ENCODE data around the gene ZC3H13.

The ZC3H13 gene

DNA sequence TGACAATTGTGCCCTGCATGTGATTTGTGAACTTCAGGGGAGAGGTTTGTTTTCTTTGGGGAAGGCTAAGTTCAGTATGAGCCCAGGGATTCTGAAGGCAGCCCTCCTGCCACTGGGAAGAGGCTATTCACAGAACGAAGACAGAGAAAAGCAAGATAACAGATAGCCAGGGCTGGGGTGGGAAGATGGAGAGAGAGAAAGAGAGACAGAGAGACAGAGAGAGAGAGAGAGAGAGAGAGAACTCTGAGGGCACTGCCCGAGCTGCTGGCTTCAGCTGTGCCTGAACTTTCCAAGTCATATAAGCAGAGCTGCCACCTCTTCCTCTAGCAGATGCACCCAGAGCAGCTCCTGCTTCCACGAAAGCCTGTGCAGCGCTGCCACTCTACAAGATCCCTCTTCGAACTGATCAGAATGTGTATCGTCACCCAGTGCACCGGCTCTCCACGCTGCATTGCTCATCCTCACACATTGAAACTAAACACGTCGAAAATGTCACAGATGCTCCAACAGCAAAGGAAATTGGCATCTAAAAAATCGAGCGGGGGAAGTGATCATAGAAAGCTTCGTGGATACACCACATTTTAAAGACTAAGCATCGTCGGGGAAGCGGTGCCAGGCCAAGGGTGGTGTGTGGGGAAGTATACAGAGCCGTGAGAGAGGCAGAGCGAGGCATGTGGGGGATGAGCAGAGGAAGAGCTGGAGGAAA lies 119.2 kb downstream of the ZC3H13 start:
- no peak for TF ChIP-seq EZH2phosphoT487 (IDR thresholded peaks at IDR 0.05; ENCODE audit: low read length)
- no peak for TF ChIP-seq CTCF (IDR thresholded peaks at IDR 0.05; ENCODE audit: low read length)
- TF ChIP-seq EZH2 (optimal IDR thresholded peaks at IDR 0.05; ENCODE audit: low read depth, low read length) = no peak
- no peaks in the 10 kb centered on the region for H3K36me3 ChIP-seq (replicated peaks; ENCODE audit: insufficient read depth, low read length)
- no peak overlapping the region for H3K4me2 ChIP-seq (ENCODE audit: low read depth, low read length)
- no peak overlapping the region for H3K9ac ChIP-seq (ENCODE audit: low read length)
- no peak for DNase-seq
- no peak overlapping the region for H3K27ac ChIP-seq (ENCODE audit: low read length)
- no peaks in the 10 kb centered on the region for H3K4me1 ChIP-seq (ENCODE audit: low read length)
- no peaks in the 10 kb centered on the region for H3F3A ChIP-seq (ENCODE audit: insufficient read depth, low read length)
- no peaks in the 10 kb centered on the region for H4K20me1 ChIP-seq (ENCODE audit: insufficient read depth, low read length)
- no peak overlapping the region for H2AFZ ChIP-seq (ENCODE audit: low read length)
- H3K4me3 ChIP-seq (ENCODE audit: low read length) = no peak overlapping the region
- no peaks in the 10 kb centered on the region for H3K27me3 ChIP-seq (replicated peaks; ENCODE audit: insufficient read depth, low read length)
- H3K9me3 ChIP-seq (replicated peaks; ENCODE audit: insufficient read depth, low read length) = no peaks in the 10 kb centered on the region
- no peaks in the 10 kb centered on the region for H3K9me2 ChIP-seq (replicated peaks; ENCODE audit: insufficient read depth, low read length)
- no peaks in the 10 kb centered on the region for H3K79me2 ChIP-seq (ENCODE audit: low read length)

DNA sequence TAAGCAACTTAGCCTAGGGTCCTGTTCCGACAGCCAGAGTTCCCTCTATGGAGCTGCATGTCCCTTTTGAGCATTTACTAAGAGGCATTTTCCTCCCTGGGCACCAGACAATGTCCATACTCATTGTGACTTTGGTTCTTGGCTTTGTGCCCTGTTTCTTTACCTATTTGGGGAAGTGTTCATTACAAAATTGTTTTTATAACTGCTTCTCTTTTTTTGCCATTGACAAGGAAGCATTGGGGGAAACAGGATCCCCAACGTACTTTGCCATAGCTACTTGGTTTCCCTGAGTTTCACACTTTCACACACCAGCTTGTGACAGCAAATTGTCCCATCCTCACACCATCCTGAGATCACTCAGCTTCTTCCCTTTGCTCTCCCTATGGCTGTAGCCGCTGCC lies 119.9 kb downstream of the ZC3H13 start:
- Histone ChIP-seq H3K4me1 (ENCODE audit: low read length) (no peaks in the 10 kb centered on the region), H3K27ac (ENCODE audit: low read length) (no peak overlapping the region)
- no peak for DNase-seq

DNA sequence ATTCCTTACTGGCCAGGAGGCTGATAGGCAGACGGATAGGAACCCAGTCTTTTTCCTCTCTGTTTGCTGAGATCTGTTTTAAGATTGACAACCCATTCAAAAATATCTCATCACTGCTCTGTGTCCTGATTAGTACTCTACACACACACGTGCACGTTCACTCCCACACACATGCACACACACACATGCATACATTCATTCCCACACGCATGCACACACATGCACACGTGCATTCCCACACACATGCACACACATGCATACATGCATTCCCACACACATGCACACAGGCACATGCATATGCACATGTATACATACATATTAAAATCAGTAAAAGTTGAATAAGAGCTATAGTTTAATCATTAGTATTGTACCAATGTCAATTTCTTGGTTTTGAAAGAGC lies 120.4 kb downstream of the ZC3H13 start:
- Histone ChIP-seq H3K79me2 (ENCODE audit: low read length) (no peaks in the 10 kb centered on the region), H2AFZ (ENCODE audit: low read length) (no peak overlapping the region), H3K36me3 (replicated peaks; ENCODE audit: insufficient read depth, low read length) (no peaks in the 10 kb centered on the region), H3K27me3 (replicated peaks; ENCODE audit: insufficient read depth, low read length) (no peaks in the 10 kb centered on the region), H3F3A (ENCODE audit: insufficient read depth, low read length) (no peaks in the 10 kb centered on the region), H3K4me3 (ENCODE audit: low read length) (no peak overlapping the region), H3K9me3 (replicated peaks; ENCODE audit: insufficient read depth, low read length) (no peaks in the 10 kb centered on the region), H3K27ac (ENCODE audit: low read length) (no peak overlapping the region), H3K4me2 (ENCODE audit: low read depth, low read length) (no peak overlapping the region), H3K4me1 (ENCODE audit: low read length) (no peaks in the 10 kb centered on the region), H4K20me1 (ENCODE audit: insufficient read depth, low read length) (no peaks in the 10 kb centered on the region), H3K9ac (ENCODE audit: low read length) (no peak overlapping the region), H3K9me2 (replicated peaks; ENCODE audit: insufficient read depth, low read length) (no peaks in the 10 kb centered on the region)
- no peak for TF ChIP-seq CTCF (IDR thresholded peaks at IDR 0.05; ENCODE audit: low read length)
- TF ChIP-seq EZH2 (optimal IDR thresholded peaks at IDR 0.05; ENCODE audit: low read depth, low read length) = no peak
- TF ChIP-seq EZH2phosphoT487 (IDR thresholded peaks at IDR 0.05; ENCODE audit: low read length) = no peak
- no peak for DNase-seq

More for the DNA sequence above, 119.9 kb downstream of the ZC3H13 start:
- Histone ChIP-seq H3F3A (ENCODE audit: insufficient read depth, low read length) (no peaks in the 10 kb centered on the region), H4K20me1 (ENCODE audit: insufficient read depth, low read length) (no peaks in the 10 kb centered on the region), H3K27me3 (replicated peaks; ENCODE audit: insufficient read depth, low read length) (no peaks in the 10 kb centered on the region), H3K36me3 (replicated peaks; ENCODE audit: insufficient read depth, low read length) (no peaks in the 10 kb centered on the region), H3K4me3 (ENCODE audit: low read length) (no peak overlapping the region), H2AFZ (ENCODE audit: low read length) (no peak overlapping the region), H3K9ac (ENCODE audit: low read length) (no peak overlapping the region), H3K9me2 (replicated peaks; ENCODE audit: insufficient read depth, low read length) (no peaks in the 10 kb centered on the region), H3K4me2 (ENCODE audit: low read depth, low read length) (no peak overlapping the region), H3K9me3 (replicated peaks; ENCODE audit: insufficient read depth, low read length) (no peaks in the 10 kb centered on the region), H3K79me2 (ENCODE audit: low read length) (no peaks in the 10 kb centered on the region)
- TF ChIP-seq EZH2 (optimal IDR thresholded peaks at IDR 0.05; ENCODE audit: low read depth, low read length) (no peak), CTCF (IDR thresholded peaks at IDR 0.05; ENCODE audit: low read length) (no peak), EZH2phosphoT487 (IDR thresholded peaks at IDR 0.05; ENCODE audit: low read length) (no peak)
